Neuron (in vitro differentiated cells): ENCODE results near the gene TAL2.
"Not testable (repeated sequence)": the region's sequence is repeated elsewhere in the genome, so short reads cannot be mapped to it uniquely, and the experiment has no call there.

Experiments
- H2AFZ ChIP-seq: one replicate; pipeline ENCODE4 v1.6.1; 2013; ENCODE audit warnings: low read depth, mild to moderate bottlenecking, inconsistent platforms, low read length, moderate library complexity
- H3K27me3 ChIP-seq: one replicate; pipeline ENCODE4 v1.6.1; 2013; ENCODE audit warnings: low read length; ENCODE audit not compliant: insufficient read depth
- H3K36me3 ChIP-seq: one replicate; pipeline ENCODE4 v1.6.1; 2013; ENCODE audit warnings: low read length; ENCODE audit not compliant: insufficient read depth
- H3K4me1 ChIP-seq: one replicate; pipeline ENCODE4 v1.6.1; 2013; ENCODE audit warnings: low read length; ENCODE audit not compliant: insufficient read depth
- H3K4me3 ChIP-seq: 2 replicates; pipeline ENCODE4 v1.5.1; 2013; ENCODE audit warnings: mild to moderate bottlenecking, low read length, moderate library complexity
- H3K9me3 ChIP-seq: one replicate; pipeline ENCODE4 v1.6.1; 2013; ENCODE audit warnings: low read length

The TAL2 gene

GRCh38 chr9:105701145-105701544 lies 38.9 kb downstream of the TAL2 start:
- H3K4me3 ChIP-seq = no peak overlapping the region
- no peak overlapping the region for H2AFZ ChIP-seq
- H3K36me3 ChIP-seq = peaks cover 4% of the 10 kb centered on the region
- H3K4me1 ChIP-seq = peaks cover 5% of the 10 kb centered on the region
- H3K9me3 ChIP-seq = no peaks in the 10 kb centered on the region
- no peaks in the 10 kb centered on the region for H3K27me3 ChIP-seq

DNA sequence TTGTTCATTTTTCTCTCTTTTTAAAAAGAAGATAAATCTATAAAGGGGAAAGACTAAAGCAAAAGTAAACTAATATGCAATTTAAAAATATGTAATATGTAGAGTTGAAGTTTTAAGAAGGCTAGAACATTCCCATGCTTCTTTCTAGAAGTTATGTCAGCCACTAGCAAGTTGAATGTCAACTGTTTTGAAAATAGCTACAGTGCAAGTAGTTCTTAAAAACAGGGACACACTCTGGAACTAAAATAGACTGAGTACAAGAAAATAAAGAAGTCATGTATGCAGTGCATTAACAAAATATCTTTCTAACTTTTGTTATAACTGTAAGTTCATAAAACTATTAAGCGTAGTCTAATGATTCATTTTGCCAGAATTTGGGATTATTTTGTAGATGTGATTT lies 40.0 kb downstream of the TAL2 start:
- H3K9me3 ChIP-seq = no peaks in the 10 kb centered on the region
- no peak overlapping the region for H3K4me3 ChIP-seq

DNA sequence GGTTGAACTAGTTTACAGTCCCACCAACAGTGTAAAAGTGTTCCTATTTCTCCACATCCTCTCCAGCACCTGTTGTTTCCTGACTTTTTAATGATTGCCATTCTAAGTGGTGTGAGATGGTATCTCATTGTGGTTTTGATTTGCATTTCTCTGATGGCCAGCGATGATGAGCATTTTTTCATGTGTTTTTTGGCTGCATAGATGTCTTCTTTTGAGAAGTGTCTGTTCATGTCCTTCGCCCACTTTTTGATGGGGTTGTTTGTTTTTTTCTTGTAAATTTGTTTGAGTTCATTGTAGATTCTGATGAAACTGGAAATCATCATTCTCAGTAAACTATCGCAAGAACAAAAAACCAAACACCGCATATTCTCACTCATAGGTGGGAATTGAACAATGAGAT lies 41.4 kb downstream of the TAL2 start:
- H3K9me3 ChIP-seq, H3K27me3 ChIP-seq, H2AFZ ChIP-seq, H3K4me1 ChIP-seq, H3K4me3 ChIP-seq: not testable (repeated sequence)
- H3K36me3 ChIP-seq = peaks cover 13% of the 10 kb centered on the region

More for the DNA sequence above, 40.0 kb downstream of the TAL2 start:
- H3K36me3 ChIP-seq = peaks cover 13% of the 10 kb centered on the region
- H2AFZ ChIP-seq = no peak overlapping the region
- H3K4me1 ChIP-seq = peaks cover 2% of the 10 kb centered on the region
- H3K27me3 ChIP-seq = no peaks in the 10 kb centered on the region

- no peak overlapping the region for H3K4me3 ChIP-seq
- no peaks in the 10 kb centered on the region for H3K4me1 ChIP-seq
- H3K9me3 ChIP-seq = peaks cover 4% of the 10 kb centered on the region
- H2AFZ ChIP-seq = no peak overlapping the region
- peaks cover 24% of the 10 kb centered on the region for H3K36me3 ChIP-seq
- H3K27me3 ChIP-seq = no peaks in the 10 kb centered on the region
Measured at GRCh38 chr9:105706156-105706555, 43.9 kb downstream of the TAL2 start.

- H3K9me3 ChIP-seq = peaks cover 6% of the 10 kb centered on the region
- no peak overlapping the region for H3K4me3 ChIP-seq
- H3K27me3 ChIP-seq = no peaks in the 10 kb centered on the region
- H2AFZ ChIP-seq = no peak overlapping the region
- H3K36me3 ChIP-seq = peaks cover 28% of the 10 kb centered on the region
- H3K4me1 ChIP-seq = no peaks in the 10 kb centered on the region
Measured at GRCh38 chr9:105708405-105708804, 46.1 kb downstream of the TAL2 start.

GRCh38 chr9:105710638-105711037 lies 48.4 kb downstream of the TAL2 start:
- no peak overlapping the region for H2AFZ ChIP-seq
- no peak overlapping the region for H3K4me3 ChIP-seq
- no peaks in the 10 kb centered on the region for H3K27me3 ChIP-seq
- peaks cover 16% of the 10 kb centered on the region for H3K9me3 ChIP-seq
- H3K36me3 ChIP-seq = peaks cover 33% of the 10 kb centered on the region
- H3K4me1 ChIP-seq = no peaks in the 10 kb centered on the region

DNA sequence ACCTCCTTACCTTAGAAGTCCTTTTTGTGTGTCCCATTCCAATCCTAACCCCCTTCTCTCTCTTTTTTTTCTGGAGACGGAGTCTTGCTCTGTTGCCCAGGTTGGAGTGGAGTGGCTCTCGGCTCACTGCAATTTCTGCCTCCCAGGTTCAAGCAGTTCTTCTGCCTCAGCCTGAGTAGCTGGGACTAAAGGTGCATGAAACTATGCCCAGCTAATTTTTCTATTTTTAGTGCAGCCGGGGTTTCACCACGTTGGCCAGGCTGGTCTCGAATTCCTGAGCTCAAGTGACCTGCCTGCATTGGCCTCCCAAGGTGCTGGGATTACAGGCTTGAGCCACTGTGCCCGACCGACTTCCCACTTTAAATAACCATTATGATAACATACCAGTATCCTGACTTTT lies 49.6 kb downstream of the TAL2 start:
- Histone ChIP-seq H3K9me3 (peaks cover 16% of the 10 kb centered on the region), H3K4me1 (no peaks in the 10 kb centered on the region), H3K4me3 (no peak overlapping the region), H3K27me3 (no peaks in the 10 kb centered on the region), H3K36me3 (peaks cover 25% of the 10 kb centered on the region), H2AFZ (no peak overlapping the region)

DNA sequence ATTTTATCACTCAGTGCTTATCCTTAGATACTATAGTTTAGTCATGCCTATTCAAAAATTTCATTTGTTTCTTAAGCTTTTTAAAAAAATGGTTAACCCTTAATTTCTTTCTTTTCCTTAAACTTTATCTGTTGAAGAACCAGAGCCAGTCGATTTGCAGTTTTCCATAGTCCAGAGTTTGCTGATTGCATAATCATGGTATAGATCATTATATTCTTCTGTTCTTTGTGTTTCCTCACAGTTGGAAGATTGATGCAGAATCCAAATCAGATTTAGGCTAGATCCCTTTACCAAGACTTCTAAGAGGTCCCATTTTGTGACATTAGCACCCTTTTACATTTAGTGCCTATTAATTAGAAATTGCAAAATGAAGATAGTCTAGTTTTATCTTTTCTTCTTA lies 50.0 kb downstream of the TAL2 start:
- peaks cover 23% of the 10 kb centered on the region for H3K36me3 ChIP-seq
- peaks cover 16% of the 10 kb centered on the region for H3K9me3 ChIP-seq
- H3K4me3 ChIP-seq = no peak overlapping the region
- no peaks in the 10 kb centered on the region for H3K27me3 ChIP-seq
- no peak overlapping the region for H2AFZ ChIP-seq
- no peaks in the 10 kb centered on the region for H3K4me1 ChIP-seq
